Measurements from ENCODE around the gene MAP2K3.

Gene MAP2K3

DNA sequence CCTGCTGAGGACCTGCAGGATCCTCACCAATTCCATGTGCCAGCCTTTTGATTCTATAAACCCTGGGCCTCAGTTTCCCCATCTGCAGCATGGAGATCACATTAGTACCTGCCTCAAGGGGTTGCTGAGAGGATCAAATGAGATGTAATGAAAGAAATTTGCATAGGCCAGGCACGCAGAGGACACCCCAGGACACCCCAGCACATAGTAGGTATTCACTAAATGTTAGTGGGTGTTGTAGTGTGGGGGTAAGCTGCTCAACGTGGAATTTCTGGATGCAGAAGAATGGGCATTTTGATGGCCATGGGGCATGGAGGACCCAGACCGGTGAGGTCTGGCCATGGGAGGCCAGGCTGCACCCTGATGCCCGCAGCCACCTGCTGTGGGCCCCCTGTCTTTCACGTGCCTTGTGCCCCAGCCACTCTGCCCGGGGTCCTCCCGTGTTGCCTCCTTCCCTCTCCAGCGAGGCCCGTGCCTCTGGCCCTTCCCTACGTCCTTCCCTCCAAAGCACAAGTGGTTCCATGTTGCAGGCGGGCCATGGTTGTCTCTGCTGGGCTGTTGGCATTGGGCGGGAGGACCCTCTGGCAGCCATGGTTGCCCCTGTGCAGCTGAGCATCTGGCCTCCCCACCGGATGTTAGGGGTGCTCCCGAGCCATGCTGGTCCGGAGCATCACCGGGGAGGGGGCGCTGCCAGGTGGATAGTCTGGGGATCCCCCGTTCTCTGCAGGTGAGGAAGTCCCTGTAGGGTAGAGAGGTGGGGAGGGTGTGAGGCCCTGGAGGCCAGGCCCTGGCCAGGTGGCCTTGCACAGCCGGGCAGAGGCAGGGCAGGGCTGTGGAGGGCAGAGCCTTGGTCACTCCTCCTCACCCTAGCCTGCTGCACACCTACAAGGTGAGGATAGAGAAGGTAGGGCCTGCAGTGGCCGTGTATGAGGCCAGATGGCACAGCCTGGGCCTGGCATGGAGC, 8.6 kb downstream of the MAP2K3 start:
- no peak for DNase-seq (ENCODE audit: low read depth)
- H3K4me3 ChIP-seq (ENCODE audit: control insufficient read depth, low read depth, low read length) = no peak overlapping the region
- TF ChIP-seq, protein P1, sequence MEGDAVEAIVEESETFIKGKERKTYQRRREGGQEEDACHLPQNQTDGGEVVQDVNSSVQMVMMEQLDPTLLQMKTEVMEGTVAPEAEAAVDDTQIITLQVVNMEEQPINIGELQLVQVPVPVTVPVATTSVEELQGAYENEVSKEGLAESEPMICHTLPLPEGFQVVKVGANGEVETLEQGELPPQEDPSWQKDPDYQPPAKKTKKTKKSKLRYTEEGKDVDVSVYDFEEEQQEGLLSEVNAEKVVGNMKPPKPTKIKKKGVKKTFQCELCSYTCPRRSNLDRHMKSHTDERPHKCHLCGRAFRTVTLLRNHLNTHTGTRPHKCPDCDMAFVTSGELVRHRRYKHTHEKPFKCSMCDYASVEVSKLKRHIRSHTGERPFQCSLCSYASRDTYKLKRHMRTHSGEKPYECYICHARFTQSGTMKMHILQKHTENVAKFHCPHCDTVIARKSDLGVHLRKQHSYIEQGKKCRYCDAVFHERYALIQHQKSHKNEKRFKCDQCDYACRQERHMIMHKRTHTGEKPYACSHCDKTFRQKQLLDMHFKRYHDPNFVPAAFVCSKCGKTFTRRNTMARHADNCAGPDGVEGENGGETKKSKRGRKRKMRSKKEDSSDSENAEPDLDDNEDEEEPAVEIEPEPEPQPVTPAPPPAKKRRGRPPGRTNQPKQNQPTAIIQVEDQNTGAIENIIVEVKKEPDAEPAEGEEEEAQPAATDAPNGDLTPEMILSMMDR (conservative IDR thresholded peaks at IDR 0.05; ENCODE audit: control insufficient read depth, insufficient read depth, low read depth, low read length) = no peak

DNA sequence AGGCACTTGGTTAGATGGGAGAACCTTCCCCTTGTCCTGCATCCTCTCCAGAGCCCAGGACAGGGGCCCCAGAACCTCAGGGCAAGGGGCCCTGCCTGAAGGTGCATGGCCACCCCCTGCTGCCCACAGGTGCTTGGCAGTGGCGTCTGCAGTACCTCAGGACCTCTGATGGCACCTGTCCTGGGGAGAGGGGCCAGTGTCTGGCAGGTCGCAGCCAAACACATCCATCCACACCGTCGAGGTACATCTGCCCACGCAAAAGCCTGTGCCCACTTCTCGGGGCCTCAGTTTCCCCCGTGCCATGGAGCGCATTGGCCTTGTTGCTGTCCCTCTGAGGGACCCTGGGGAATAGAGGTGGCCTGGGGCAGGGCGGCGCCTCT, 9.3 kb downstream of the MAP2K3 start:
- TF ChIP-seq, protein P1 (conservative IDR thresholded peaks at IDR 0.05; ENCODE audit: control insufficient read depth, insufficient read depth, low read depth, low read length) = no peak
- H3K4me3 ChIP-seq (ENCODE audit: control insufficient read depth, low read depth, low read length) = no peak overlapping the region
- no peak for DNase-seq (ENCODE audit: low read depth)

DNA sequence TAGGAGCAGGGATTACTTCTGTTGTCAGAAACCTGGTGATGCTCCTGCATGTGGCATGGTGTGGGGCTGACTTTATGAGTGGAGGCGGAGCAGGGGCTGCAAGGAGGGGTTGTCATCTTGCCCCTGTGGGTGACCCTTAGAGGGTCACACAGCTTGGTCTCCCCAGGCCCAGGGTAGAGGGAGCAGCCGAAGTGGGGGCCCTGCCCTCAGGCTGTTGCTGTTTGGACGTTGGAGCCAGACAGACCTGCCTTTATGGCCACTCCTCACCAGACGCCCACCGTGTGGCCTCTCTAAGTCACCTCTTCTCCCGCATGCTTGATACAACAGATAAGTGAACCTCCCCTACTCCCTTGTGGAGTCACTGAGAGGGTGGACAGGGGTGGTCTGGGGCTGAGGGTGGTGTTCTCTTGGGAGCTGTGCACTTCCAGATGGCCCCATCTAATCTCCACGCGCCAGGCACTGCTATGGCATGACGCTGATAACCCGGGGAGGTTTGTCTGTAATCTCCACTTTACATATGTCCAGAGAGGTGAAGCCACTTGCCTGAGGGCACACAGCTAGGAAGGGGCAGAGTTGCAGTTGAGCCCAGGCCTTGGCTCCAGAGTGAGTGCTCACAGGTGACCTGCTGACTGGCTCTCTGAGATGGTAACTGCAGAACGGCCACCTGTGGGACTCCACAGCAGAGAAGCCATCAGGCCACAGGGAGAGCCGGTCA, 10.0 kb downstream of the MAP2K3 start:
- H3K4me3 ChIP-seq (ENCODE audit: control insufficient read depth, low read depth, low read length) = no peak overlapping the region

GRCh38 chr17:21295036-21295952, 10.8 kb downstream of the MAP2K3 start:
- peak; percentile 41 for DNase-seq (ENCODE audit: low read depth)
- TF ChIP-seq, protein P1 (conservative IDR thresholded peaks at IDR 0.05; ENCODE audit: control insufficient read depth, insufficient read depth, low read depth, low read length) = no peak
- no peak overlapping the region for H3K4me3 ChIP-seq (ENCODE audit: control insufficient read depth, low read depth, low read length)

More for the DNA sequence above, 10.0 kb downstream of the MAP2K3 start:
- TF ChIP-seq, protein P1 (conservative IDR thresholded peaks at IDR 0.05; ENCODE audit: control insufficient read depth, insufficient read depth, low read depth, low read length) = no peak
- DNase-seq (ENCODE audit: low read depth) = no peak

DNA sequence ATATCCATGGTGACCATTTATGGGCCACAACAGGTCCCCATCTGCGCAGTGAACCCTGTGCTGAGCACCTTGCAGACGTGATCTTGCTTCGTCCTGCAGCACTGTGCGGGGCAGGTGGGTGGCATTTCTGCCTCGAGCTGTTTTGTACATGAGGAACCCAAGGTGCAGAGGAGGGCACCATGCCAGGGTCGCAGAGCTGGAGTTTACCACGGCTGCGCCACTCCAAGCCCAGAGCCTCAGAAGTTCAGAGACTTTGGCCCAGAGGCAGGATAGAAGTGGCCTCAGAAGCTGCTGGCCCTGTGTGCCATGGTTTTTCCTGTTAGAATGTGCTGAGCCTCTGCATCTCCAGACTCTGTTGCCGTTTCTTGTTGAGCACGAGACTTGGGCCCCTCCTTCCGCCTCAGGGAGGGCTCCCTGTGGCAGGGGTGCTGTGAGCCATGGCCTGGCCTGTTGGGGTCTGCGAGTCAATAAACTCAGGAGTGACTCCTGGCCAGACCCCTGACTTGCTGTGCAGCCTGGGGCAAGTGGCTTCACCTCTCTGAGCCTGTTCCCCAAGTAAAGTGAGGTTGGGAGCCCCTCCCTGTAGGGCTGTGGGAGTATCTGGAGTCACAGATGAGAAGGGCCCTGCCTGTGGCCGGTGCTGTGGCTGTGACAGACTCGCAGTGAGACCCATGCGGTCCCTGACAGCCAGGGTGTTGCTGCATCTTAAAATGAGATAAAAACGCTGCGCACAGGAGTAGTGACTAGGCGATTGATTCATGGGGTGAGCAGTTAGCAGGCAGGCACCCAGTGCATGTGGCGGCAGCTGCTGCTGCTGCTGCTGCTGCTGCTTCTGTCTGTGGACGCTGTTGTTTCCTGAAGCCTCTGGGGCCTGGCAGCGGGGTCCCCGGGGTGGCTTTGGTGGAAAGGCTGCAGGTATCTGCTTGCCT, 11.8 kb downstream of the MAP2K3 start:
- TF ChIP-seq, protein P1 (conservative IDR thresholded peaks at IDR 0.05; ENCODE audit: control insufficient read depth, insufficient read depth, low read depth, low read length) = no peak
- peak; percentile 44 for DNase-seq (ENCODE audit: low read depth)
- no peak overlapping the region for H3K4me3 ChIP-seq (ENCODE audit: control insufficient read depth, low read depth, low read length)

Data from fibroblast of mammary gland (primary cell).